Epidermal melanocyte (primary cell): ENCODE results near the gene RBP3.

ENCODE experiments used
- DNase-seq: peaks from one replicate; pipeline ENCODE4 v3.0.0; 2011; ENCODE audit warnings: low spot score; ENCODE audit not compliant: insufficient read length

Gene RBP3

DNA sequence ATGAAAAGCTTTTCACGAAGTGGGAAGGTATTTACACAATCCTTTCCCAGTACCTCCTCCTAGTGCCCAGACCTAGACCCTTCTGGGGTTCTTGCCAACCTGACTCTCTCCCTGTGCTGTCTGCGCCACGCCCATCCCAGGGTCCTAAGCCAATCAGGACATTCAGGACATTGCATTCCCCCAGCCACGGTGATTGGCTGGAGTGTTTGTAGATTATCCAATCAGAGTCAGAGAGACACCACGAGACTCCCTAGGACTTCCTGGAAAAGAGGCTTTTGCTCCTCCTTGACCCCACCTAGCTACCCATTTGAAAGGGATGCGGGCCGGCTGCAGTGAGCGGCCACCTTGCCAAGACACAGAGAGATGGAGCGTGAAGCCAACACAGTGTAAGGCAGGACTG, 29.5 kb upstream of the RBP3 start:
- DNase-seq, result no peak

GRCh38 chr10:47319784-47320183, 28.4 kb upstream of the RBP3 start:
- DNase-seq, result no peak

- DNase-seq, result no peak
These were observed 27.4 kb upstream of the RBP3 start for GRCh38 chr10:47320812-47321211.

- no peak for DNase-seq
These were observed 26.5 kb upstream of the RBP3 start for GRCh38 chr10:47321521-47322195.

DNA sequence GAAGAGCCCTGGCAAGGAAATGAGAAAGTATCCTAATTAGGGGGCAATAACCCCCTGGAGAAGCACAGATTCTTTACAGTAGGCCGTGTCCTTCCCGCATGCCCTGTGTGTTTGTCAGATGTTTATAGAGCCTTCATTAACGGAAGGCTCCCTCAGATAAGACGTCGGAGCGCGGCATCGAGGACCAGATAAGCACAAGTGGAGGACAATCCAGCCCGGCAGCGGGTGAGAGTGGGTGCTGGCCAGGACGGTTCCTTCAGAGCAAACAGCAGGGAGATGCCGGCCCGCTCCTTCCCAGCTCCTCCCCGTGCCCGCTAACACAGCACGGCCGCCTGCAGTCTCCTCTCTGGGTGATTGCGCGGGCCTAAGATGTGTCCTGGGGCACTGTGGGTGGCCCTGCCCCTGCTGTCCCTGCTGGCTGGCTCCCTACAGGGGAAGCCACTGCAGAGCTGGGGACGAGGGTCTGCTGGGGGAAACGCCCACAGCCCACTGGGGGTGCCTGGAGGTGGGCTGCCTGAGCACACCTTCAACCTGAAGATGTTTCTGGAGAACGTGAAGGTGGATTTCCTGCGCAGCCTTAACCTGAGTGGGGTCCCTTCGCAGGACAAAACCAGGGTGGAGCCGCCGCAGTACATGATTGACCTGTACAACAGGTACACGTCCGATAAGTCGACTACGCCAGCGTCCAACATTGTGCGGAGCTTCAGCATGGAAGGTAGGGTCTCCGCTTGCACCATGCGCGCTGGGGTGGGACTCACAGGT, 25.7 kb upstream of the RBP3 start, which contains the start of gene GDF2:
GDF2 (plus strand) TSS at position 155 of the 762 bp plus-strand sequence; CDS start at position 370, 215 bp downstream.
- no peak for DNase-seq

GRCh38 chr10:47323087-47323486, 25.1 kb upstream of the RBP3 start:
- DNase-seq, result no peak

DNA sequence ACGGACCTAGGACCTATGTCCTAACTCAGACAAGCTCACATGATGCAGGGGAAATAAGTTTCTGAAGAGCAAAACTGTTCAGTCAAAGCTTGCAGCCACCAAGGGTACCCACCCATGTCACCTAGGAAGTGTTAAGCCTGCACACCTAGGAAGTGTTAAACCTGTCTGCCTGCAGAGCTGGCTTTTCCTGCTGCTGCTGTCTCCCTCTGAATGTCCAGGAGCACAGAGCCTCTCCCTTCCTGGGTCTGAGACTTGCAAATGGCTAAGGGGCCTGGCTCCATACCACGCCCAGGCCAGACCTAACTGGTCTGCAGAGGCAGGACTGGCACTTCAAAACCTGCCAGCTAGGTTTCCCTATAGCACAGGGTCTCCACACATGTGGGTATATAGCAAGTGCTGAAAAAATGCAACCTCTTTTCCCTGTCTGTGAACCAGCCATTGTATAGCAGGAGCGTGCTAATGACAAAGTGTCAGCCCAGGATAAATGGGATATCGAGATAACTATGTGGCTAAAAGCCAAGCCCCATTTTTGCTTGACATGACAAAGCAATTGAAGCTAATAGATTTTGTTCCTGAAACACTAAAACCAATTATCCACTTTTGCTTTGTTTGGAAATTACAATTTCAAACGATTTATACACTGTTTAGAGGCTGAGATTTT, 24.4 kb upstream of the RBP3 start:
- DNase-seq, result no peak

- no peak for DNase-seq
These were observed 22.6 kb upstream of the RBP3 start for GRCh38 chr10:47325303-47326291.

DNA sequence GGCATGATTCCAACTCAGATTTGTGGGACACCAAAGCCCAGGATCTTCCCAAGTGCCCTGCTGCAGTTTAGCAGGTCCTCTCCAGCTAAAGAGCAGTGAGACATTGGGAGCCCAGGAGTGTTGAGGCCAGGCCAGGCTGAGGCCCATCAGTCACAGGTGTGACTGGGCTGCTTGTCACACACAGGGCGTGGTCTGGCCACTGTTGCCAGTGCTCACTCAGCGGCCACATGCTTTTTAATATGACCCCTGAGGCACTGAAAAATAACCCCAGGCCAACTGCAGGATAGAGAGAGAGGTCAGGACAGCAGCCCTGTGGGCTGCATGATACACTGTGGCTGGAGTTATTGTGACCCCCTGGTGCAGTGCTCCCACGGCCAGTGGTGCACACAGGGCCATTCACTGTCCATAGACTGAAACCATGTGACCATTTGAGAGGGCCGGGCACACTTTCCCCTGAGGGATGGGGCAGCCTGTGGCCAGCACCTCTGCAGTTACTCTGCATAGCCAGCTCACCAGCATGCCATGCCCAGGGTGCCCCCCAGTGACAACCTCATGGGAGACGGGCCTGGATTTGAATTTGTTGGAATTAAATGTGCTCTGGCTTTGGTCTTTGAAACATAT, 21.7 kb upstream of the RBP3 start:
- DNase-seq, result no peak

- no peak for DNase-seq
These were observed 21.2 kb upstream of the RBP3 start for GRCh38 chr10:47326927-47327330.

DNA sequence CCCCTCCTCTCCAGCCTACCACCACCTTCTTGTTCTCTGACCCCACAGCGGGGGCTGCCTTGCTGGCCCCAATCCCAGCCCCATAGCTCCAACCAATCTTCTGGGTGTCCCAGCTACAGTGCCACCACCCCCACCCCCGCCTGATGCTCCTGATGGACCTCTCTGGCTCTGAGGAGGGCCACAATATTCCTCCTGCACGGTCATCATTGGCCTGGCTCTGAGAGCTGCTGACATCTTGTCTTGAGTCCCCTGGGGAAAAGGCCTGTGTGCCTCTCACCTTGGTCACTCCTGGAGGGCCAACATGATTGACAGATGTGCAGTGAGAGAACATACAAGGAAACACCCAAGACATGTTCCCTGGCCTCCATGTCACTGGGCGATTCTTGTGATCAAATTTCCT, 18.3 kb upstream of the RBP3 start:
- no peak for DNase-seq

DNA sequence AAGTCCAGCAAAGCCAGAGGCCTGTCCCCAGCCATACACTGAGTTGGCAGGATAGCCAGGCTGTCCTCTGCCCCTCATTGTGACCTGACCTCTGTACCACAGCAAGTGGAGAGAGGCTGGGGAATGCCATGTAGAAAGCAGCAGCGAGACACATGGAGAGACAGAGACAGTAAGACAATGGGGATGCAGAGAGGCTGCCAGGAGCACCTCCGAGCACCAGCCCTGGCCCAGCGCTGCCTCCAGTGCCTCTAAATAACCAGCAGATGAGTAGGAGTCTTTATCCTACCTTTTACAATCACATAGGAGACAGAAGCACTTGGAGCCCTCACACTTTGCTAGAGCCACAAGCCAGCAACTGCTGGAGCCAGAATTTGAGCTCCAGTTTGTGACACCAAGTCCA, 17.8 kb upstream of the RBP3 start:
- no peak for DNase-seq

DNA sequence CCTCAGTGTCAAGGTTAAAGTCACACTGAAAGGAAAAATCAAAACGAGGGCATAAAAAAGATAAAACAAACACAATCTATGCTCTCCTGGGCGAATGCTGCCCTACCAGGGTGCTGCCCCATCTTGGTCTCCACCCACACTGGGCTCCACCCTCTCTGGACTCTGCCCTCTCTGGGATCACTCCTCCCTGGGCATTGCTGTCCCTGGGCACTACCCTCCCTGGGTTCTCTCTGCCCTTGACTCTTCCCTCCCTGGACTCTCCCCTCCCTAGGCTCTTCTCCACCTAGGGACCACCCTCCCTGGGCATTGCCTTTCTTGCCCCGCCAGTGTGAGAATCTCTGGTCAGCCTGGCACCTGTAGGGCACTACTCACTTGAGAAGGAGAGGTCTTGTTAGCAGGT, 17.4 kb upstream of the RBP3 start:
- DNase-seq, result no peak

- no peak for DNase-seq
These were observed 16.7 kb upstream of the RBP3 start for GRCh38 chr10:47331491-47331890.

DNA sequence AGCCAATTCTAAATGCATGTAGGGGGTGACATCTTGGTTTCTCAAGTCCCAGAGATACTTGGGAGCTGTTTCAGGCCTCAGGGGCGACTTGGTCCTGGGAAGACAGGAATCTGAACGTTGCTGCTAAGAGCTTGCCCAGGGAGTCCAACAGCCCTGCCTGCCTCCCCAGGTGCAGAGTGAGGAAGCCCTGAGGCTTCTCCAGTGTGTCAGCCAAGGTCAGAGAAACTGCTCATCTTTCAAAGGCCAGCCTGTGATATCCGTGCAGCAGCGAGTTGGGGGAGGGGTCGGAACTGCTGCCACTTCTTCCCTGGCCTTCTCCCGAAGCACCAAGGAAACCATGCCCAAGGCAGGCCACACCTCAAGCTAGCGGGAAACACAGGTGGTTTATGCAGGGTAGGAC, 16.2 kb upstream of the RBP3 start:
- DNase-seq, result no peak

GRCh38 chr10:47332371-47332770, 15.8 kb upstream of the RBP3 start:
- no peak for DNase-seq

- no peak for DNase-seq
These were observed 15.2 kb upstream of the RBP3 start for GRCh38 chr10:47332946-47333345.

GRCh38 chr10:47333532-47333931, 14.6 kb upstream of the RBP3 start:
- DNase-seq, result no peak

GRCh38 chr10:47334466-47335295, 13.5 kb upstream of the RBP3 start:
- no peak for DNase-seq

DNA sequence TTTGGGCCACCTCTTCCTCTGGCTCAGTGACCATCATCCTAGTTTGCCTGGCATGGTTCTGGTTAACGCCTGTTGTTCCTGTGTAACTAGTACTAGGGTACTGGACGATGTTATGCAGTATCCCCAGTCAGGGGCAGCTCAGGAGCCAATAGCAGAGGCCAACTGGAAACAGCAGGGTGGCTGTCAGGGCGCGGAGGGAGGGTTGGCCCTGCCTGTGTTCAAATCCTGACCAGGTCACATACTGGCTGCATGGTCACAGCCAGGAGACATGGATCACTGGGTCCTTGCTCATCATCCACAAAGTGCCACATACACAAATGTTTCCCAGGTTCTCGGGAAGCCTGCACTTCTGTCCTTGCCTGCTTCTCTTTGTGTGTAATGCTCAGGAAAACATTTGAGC, 12.3 kb upstream of the RBP3 start:
- DNase-seq, result no peak
